Measurements from ENCODE around the gene GCHFR. TPM values are rescaled to one million over a fixed set of nuclear protein-coding genes. Genes with fewer than 3 reads are reported as not detected.

Gene GCHFR
- total and polyA plus RNA-seq, 10 of the 15 experiments (the other 5 are each of a cell fraction or from before 2014, with no cell fraction given) = 10.5 to 94.0 (median 35.3) TPM

GRCh38 chr15:40763801-40764628 is at the start of gene GCHFR (continued):
- TF ChIP-seq CHD1 (IDR thresholded peaks at IDR 0.05; ENCODE audit: low read depth, low read length) = no peak
- no peak for TF ChIP-seq USF2 (IDR thresholded peaks at IDR 0.05; ENCODE audit: borderline replicate concordance, low read depth, low read length)
- no peak for TF ChIP-seq ATF2 (IDR thresholded peaks at IDR 0.05; ENCODE audit: low read length)
- no peak for TF ChIP-seq JUNB (IDR thresholded peaks at IDR 0.05)
- TF ChIP-seq KAT2A (conservative IDR thresholded peaks at IDR 0.05; ENCODE audit: control insufficient read depth, low read depth, low read length) = no peak
- peak; percentile 82 to 95; a peak in 3 of 4 replicates for TF ChIP-seq BHLHE40 (IDR thresholded peaks at IDR 0.05; ENCODE audit: borderline replicate concordance in 1 of 2, low read depth in 2 of 2, low read length in 1 of 2)
- peak; percentile 13 for TF ChIP-seq SP1 (IDR thresholded peaks at IDR 0.05; ENCODE audit: low read depth, low read length)
- no peak for TF ChIP-seq SMC3 (IDR thresholded peaks at IDR 0.05; ENCODE audit: borderline replicate concordance, low read length)
- TF ChIP-seq ETV6 (conservative IDR thresholded peaks at IDR 0.05 in 1 of 2, IDR thresholded peaks at IDR 0.05 in 1 of 2; ENCODE audit: borderline replicate concordance in 1 of 2, low read depth in 1 of 2) = no peak
- TF ChIP-seq ZNF622 (IDR thresholded peaks at IDR 0.05) = no peak
- TF ChIP-seq SKIL (IDR thresholded peaks at IDR 0.05; ENCODE audit: low read depth, poor library complexity, severe bottlenecking) = no peak
- TF ChIP-seq MYB (IDR thresholded peaks at IDR 0.05; ENCODE audit: borderline replicate concordance, low read depth, low read length) = no peak
- 0 out of 2 replicates have a peak, but pooled peaks have one; percentile 50 for TF ChIP-seq RB1 (IDR thresholded peaks at IDR 0.05; ENCODE audit: borderline replicate concordance)
- peak; percentile 46 for TF ChIP-seq PBX3 (IDR thresholded peaks at IDR 0.05; ENCODE audit: insufficient replicate concordance, low read depth, low read length)
- peak; percentile 32 for TF ChIP-seq USF1 (IDR thresholded peaks at IDR 0.05; ENCODE audit: borderline replicate concordance, extremely low read length, insufficient read depth, low read depth, low read length)
- no peak for TF ChIP-seq NR2C1 (IDR thresholded peaks at IDR 0.05)
- TF ChIP-seq IRF3 (IDR thresholded peaks at IDR 0.05) = no peak
- peak; percentile 79 for TF ChIP-seq POLR2A (IDR thresholded peaks at IDR 0.05; ENCODE audit: low read depth, low read length)
- TF ChIP-seq EED (IDR thresholded peaks at IDR 0.05; ENCODE audit: low read depth) = peak; percentile 67; the same call in 1 of the 2 replicates
- peak; percentile 35; the same call in 1 of the 2 replicates for TF ChIP-seq MXI1 (IDR thresholded peaks at IDR 0.05; ENCODE audit: low read depth, low read length)
- no peak for TF ChIP-seq MAX (IDR thresholded peaks at IDR 0.05; ENCODE audit: low read depth, low read length)
